ENCODE data around the gene NSUN2. TPM values are rescaled to one million over a fixed set of nuclear protein-coding genes. Genes with fewer than 3 reads are reported as not detected.

The NSUN2 gene
- total and polyA plus RNA-seq, 7 donors: 29.3 to 54.4 (median 31.9) TPM

DNA sequence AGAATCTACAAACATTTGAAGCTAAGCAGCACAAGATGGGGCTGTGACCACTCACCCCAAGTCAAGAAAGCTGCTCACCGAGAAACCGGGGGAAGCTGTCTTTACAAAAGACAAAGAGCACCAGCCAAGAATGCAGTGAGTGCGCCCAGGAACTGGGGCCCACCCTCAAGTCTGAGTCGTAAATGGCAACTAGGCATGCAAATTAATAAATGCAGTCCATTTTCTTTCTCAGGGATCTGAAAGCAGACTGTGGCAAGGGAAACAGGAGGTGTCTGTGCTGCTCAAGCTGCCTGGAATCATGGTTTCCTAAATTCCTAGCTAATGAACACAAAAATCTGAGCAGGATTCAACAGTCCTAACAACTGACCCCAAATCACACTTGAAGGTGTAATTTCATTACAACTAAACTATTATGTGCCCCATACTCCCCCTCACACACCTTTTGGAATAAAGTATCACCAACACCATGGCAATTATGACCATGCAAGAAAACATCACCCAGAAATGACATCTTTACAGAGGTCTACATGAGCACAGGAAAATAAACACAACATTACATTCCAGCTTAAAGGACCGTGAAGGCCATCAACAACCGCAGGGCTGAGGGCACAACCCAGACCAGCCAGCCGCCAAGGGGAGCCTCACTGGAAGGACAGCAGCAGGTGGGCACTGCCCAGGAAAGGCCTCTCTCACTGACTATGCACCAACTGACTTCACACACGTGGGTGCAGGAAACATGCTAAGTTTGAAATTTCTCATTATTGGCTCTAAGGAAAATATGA, 17.6 kb downstream of the NSUN2 start:
- intact Hi-C loops (cut with DNase I): no loop called here
- DNase-seq: no peak
- Histone ChIP-seq H3K9me3 (no peaks in the 10 kb centered on the region), H3K36me3 (peaks cover 18 to 97% (median 48%) of the 10 kb centered on the region in 4 donors), H3K27me3 (no peaks in the 10 kb centered on the region), H3K4me1 (peaks cover 0 to 13% (median 12%) of the 10 kb centered on the region in 4 donors), H3K4me3 (no peak overlapping the region), H3K27ac (peak overlapping the region in 2 of 4 donors; percentile 38 to 45)
- WGBS, 2 donors: 86 to 88% methylated on average over 8 of the region's 8 CpGs
- TF ChIP-seq POLR2AphosphoS5 (IDR thresholded peaks at IDR 0.05) (no peak), EP300 (IDR thresholded peaks at IDR 0.05) (no peak), POLR2A (IDR thresholded peaks at IDR 0.05) (no peak), CTCF (IDR thresholded peaks at IDR 0.05) (no peak)

- peaks cover 0 to 13% (median 12%) of the 10 kb centered on the region in 4 donors for H3K4me1 ChIP-seq
- no peaks in the 10 kb centered on the region for H3K9me3 ChIP-seq
- no peak overlapping the region for H3K4me3 ChIP-seq
- TF ChIP-seq EP300 (IDR thresholded peaks at IDR 0.05) (no peak), POLR2AphosphoS5 (IDR thresholded peaks at IDR 0.05) (no peak), POLR2A (IDR thresholded peaks at IDR 0.05) (no peak), CTCF (IDR thresholded peaks at IDR 0.05) (no peak)
- H3K27me3 ChIP-seq: no peaks in the 10 kb centered on the region
- H3K36me3 ChIP-seq: peaks cover 28 to 97% (median 53%) of the 10 kb centered on the region in 4 donors
- DNase-seq: no peak
- WGBS, 2 donors: 86 to 89% methylated on average over 20 of the region's 20 CpGs
- intact Hi-C loops (cut with DNase I): no loop called here
- H3K27ac ChIP-seq: no peak overlapping the region
Measured at GRCh38 chr5:6611334-6612256, 21.2 kb downstream of the NSUN2 start.

DNA sequence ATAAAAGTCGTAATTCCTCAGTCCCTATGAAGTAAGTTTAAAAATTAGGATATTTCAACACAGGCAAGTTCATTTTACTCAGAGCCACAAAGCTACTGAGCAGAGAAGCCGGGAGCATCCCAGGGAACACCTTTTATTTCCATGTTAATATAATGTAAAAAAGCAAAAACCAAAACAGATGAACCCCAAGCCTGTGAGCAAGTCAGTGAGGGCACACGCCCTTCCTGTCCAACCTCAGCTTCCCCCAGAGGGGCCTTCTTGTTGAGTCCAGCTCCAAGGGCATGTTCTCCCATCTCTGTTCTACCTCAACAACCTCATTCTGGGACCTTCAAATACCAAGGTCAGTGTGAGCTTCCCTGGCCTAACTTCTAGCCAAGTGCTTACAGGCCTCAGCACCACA, 24.8 kb downstream of the NSUN2 start:
- H3K4me1 ChIP-seq: no peaks in the 10 kb centered on the region
- no peak overlapping the region for H3K4me3 ChIP-seq
- DNase-seq: no peak
- TF ChIP-seq POLR2A (IDR thresholded peaks at IDR 0.05) (no peak), POLR2AphosphoS5 (IDR thresholded peaks at IDR 0.05) (no peak), EP300 (IDR thresholded peaks at IDR 0.05) (no peak), CTCF (IDR thresholded peaks at IDR 0.05) (no peak)
- H3K36me3 ChIP-seq: peaks cover 46 to 100% (median 76%) of the 10 kb centered on the region in 4 donors
- intact Hi-C loops (cut with DNase I): no loop called here
- no peaks in the 10 kb centered on the region for H3K9me3 ChIP-seq
- H3K27me3 ChIP-seq: no peaks in the 10 kb centered on the region
- WGBS, 2 donors: 92 to 97% methylated on average over 3 of the region's 3 CpGs
- no peak overlapping the region for H3K27ac ChIP-seq

DNA sequence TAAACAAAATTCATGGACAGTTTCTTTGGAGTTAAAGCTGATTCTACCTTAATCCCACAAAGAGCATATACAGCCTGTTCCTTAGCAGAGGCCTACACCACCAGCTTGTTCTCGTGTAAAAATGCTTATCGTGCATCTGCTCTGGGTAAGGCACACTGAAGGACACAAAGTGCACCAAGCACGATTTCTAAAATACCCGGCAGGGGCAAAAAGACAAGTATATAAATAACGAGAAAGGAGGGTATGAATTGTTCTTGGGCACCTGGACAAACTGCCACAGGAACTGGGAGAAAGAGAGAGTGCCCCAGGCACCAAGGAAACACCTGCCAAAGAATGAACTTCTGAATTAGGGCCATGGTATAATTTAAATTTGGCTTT, 25.3 kb downstream of the NSUN2 start:
- 90 to 95% methylated on average over 5 of the region's 5 CpGs for WGBS, 2 donors
- no peak overlapping the region for H3K27ac ChIP-seq
- intact Hi-C loops (cut with DNase I): no loop called here
- no peaks in the 10 kb centered on the region for H3K4me1 ChIP-seq
- H3K27me3 ChIP-seq: no peaks in the 10 kb centered on the region
- no peak for DNase-seq
- no peak for TF ChIP-seq POLR2A (IDR thresholded peaks at IDR 0.05)
- TF ChIP-seq CTCF (IDR thresholded peaks at IDR 0.05): no peak
- TF ChIP-seq EP300 (IDR thresholded peaks at IDR 0.05): no peak
- TF ChIP-seq POLR2AphosphoS5 (IDR thresholded peaks at IDR 0.05): no peak
- peaks cover 43 to 100% (median 75%) of the 10 kb centered on the region in 4 donors for H3K36me3 ChIP-seq
- H3K9me3 ChIP-seq: no peaks in the 10 kb centered on the region
- no peak overlapping the region for H3K4me3 ChIP-seq
